Inflammatory macrophage (primary cell): Measurements from ENCODE around the gene IFITM10.
A peak's percentile ranks its signal among the peaks of the same experiment; 100 is the strongest.

Source experiments
- DNase-seq, 2 donors: peaks; one replicate each; pipeline ENCODE4 v3.0.0-alpha.2; 2020 to 2022

The IFITM10 gene

DNA sequence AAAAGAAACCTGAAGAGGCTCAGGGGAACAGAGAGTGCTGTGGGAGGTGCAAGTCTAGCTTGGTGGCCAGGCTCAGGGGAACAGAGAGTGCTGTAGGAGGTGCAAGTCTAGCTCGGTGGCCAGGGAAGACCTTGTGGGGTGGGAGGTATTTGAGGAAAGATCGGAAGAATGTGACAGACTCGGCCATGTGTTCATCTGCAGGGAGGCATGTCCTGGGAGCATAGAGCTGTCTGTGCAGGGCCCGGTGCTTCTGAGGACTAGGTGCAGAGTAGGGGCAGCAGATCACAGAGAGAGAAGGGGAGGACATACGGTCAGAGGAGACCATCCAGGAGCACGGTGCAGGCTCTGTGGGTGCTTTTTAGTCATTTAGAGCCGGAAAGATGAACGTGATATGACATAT lies 10.8 kb downstream of the IFITM10 start:
- peak in 1 of 2 donors; percentile 40 for DNase-seq

GRCh38 chr11:1738380-1738779 lies 12.0 kb downstream of the IFITM10 start:
- peak; percentile 7 to 43 for DNase-seq

- peak; percentile 31 to 47 for DNase-seq
Observed at GRCh38 chr11:1737080-1737757, 13.2 kb downstream of the IFITM10 start.

GRCh38 chr11:1736447-1736992 lies 13.9 kb downstream of the IFITM10 start:
- DNase-seq, result peak in 1 of 2 donors; percentile 26

- peak; percentile 10 to 32 for DNase-seq
Observed at GRCh38 chr11:1735271-1735670, 15.1 kb downstream of the IFITM10 start.

GRCh38 chr11:1734641-1735081 lies 15.7 kb downstream of the IFITM10 start:
- DNase-seq, result peak; percentile 26 to 32

DNA sequence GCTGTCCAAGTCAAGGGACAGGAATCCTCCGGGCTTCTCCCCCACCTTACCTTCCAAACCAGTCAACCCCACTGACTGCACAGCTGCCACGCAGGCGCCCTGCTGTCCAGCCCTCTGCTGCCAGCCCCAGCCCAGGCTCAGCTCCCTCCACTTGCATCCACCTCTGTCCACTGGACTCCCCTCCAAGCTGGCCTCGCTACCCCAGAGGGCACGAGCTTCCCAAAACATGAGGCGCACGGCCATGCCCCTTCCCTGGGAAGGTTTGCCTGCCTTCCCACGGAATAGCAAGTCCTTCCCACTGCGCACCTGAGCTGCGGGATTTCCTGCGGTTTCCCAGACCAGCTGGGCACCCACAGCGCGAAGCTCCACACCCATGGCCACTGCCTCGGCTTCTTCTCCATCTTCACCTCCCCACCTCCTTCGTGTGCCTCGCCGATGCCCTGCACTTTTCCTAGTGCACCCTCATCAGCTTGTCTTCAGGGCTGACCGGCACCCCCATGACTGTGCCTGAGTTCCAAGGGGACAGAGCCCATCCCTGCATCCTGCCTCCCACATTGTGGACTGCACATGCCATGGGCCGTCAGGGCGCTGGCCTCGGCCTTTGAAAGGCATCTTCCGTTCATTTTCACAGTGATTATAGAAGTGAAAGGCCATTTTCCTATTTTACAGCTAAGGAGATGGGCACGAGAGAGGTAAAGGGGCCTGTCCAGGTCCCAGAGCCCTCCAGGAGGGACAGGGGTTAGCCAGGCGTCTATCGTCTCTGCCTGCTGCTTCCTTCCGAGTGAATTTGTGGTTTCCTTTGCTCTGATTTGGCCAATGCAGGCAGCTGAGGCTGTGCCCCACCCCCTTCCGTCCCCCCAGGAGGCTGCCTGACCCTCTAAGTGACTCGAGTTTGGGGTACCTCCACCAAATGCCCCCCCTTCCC lies 16.4 kb downstream of the IFITM10 start:
- peak; percentile 19 to 35 for DNase-seq

- DNase-seq, result peak; percentile 19 to 25
Observed at GRCh38 chr11:1733009-1733715, 17.2 kb downstream of the IFITM10 start.

GRCh38 chr11:1732418-1733008 lies 17.9 kb downstream of the IFITM10 start:
- DNase-seq, result peak in 1 of 2 donors; percentile 9

DNA sequence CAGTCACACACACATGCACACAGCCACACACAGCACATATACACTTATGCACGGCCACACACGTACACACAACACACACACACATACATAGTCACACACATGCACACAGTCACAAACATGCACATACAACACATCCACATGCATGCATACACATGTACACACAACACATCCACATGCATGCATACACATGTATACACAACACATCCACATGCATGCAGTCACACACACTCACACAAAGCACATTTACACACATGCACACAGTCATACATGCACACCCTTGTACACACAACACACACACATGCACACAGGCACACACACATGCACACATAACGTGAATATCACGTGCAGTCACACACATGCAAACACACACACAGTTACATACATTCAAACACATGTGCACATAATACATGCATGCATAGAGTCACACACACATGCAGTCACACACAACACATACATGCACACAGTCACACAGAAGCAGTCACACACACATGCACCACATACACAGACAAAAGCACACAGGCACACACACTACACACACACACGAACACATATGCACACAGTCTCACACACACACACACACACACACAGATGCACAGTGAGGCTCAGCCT lies 18.8 kb downstream of the IFITM10 start:
- DNase-seq, result no peak

DNA sequence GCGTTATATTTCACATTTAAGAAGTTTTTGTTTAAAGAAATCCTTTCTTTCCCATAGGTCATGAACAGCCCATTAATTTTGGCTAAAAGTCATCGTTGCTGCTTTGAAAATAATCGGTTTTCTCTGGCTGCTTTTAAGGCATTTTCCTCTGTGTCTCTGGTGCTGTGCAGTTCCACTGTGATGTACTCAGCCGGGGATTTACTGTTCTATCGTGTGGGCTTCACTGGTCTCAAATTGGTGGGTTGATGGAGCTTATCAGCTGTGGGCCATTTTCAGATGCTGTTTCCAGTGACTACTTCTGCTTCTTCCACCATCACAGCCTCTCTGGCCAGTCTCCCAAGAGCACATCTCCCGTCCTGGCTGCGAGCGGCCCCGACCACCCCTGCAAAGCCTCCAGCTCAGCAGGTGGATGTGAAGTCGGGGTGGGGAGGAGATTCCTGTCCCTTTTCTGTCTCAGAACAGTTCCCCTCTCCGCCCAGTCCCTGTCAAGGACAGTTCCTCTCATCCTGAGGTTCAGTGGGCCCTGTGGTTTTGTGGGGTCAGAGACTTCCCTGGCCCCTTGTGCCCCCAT lies 20.3 kb downstream of the IFITM10 start:
- no peak for DNase-seq

DNA sequence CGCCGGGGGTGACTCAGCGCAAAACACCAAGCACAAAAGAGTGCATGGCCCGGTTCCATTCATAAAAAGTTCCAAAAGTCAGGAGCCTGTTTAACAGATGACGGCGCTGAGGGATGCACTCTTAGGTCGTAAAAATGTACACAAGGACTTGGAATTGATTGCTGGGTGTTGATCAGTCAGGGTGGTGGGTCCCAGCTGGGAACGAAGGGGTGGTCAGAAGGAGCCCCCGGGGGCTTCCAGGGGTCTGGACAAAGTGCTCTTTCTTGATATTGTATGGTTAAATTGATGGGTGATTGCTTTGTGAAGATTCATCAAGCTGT lies 20.7 kb downstream of the IFITM10 start:
- DNase-seq, result no peak

DNA sequence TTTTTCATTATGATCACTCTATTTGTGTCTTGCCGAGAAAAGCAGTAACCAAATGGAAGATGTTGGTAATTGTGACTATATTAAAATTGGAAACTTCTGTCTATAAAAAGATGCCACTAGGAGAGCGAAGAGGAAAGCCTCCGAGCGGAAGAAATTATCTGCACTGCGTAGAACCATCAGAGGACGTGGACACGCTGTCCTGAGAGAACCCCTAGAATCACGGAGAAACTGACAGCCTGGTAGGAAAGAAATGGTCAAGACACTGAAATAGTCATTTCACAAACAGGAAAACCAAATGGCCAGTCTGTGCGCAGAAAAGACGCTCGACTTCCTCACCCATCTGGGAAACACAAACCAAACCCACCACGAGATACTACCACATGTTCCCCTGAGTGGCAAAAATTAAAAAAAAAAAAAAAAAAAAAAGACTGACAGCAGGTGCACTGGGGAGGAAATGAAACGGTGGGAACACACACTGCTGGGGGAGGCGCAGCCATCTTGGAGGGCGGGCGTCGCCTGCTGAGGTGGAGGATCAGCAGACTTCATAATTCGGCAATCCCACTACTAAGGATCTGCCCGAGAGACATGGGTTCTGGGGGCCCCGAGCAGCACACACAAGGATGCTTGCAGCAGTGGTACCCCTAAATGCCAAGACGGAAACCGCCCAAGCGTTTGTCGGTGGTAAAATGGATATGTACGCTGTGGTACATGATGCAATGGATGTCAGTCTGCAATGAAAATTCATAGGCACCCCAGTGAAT lies 21.3 kb downstream of the IFITM10 start:
- DNase-seq, result no peak

- no peak for DNase-seq
Observed at GRCh38 chr11:1728301-1728700, 22.1 kb downstream of the IFITM10 start.

- DNase-seq, result no peak
Observed at GRCh38 chr11:1727861-1728260, 22.5 kb downstream of the IFITM10 start.

DNA sequence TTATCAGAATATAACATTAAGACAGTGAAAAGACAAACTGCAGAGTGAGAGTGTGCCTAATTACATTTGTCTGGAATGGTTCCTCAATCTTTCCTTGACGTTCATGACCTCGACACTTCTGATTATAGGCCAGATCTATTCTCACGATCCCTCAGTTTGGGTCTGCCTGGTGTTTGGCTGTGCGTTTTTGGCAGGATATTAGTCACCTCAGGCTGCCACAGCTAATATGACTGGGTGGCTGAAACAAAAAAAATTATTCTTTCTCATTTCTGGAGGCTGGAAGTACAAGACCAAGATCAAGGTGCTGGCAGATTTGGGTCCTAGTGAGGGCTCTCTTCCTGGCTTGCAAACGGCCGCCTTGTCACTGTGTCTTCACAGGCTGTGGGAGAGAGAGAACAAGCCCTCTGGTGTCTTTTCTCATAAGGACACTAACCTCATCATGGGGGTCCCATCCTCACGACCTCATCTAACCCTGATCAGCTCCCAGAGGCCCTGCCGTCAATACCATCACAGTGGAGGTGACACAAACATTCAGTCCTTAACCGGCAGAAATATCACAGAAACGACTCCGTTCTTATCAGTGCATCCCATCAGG lies 23.2 kb downstream of the IFITM10 start:
- no peak for DNase-seq

GRCh38 chr11:1719781-1720180 lies 30.6 kb downstream of the IFITM10 start:
- DNase-seq, result no peak

DNA sequence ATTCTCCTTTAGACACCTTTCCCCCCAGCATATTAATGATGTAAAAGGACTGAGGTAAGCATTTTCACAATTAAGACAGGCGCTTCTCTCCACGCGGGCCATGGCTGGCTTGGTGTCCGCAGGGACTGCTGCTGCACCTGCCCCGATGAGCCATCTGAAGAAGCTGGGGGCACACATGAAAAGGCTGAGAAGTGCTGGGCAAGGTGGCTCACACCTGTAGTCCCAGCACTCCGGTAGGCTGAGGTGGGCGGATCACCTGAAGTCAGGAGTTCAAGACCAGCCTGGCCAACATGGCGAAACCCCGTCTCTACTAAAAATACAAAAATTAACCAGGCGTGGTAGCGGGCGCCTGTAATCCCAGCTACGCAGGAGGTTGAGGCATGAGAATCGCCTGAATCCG lies 32.1 kb downstream of the IFITM10 start:
- no peak for DNase-seq

DNA sequence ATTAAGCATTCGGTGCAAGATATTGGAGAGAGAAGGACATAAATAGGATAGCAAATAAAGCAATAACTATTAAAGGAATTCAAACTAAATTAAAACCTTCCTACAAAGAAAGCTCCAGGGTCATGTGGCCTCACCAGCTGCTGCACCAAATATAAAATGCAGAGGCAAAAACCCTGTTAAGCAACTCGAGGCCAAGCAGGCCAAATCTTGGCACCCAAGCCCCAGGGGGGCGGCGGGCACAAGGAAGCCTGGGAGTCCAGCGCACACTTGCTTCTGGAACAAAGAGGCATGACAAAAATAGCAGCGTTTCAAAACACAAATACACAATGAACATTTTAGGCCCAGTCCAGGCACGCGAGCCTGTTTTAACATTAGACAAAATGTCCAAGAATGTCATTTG lies 32.6 kb downstream of the IFITM10 start:
- DNase-seq, result no peak
